ENCODE results near the gene LKAAEAR1. TPM values are rescaled to one million over a fixed set of nuclear protein-coding genes. Genes with fewer than 3 reads are reported as not detected.

LKAAEAR1 gene
- total and polyA plus RNA-seq, 2 of the 4 experiments (the other 2 are of a cell fraction) = 0.21 TPM; not detected in 1

DNA sequence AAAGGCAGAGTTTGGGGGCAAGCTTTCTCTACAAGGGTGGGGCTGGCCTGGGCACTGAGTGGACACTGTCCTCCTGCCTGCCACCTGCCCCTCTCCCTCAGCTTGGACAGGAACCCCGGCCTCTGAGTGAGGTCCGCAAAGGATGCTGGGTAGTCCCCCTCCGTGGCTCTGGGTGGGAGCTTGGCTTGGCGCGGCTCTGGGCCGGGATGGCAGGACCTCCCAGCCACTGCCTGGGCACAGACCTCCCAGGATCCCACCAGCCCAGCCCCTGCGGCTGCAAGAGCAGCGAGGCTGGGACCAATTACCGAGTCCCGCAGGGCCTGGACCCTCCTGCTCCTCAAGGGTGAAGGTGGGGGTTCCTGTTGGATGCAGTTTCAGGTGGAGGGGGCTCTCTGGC is 31.9 kb downstream of the LKAAEAR1 start:
- ATAC-seq (ENCODE audit: low read depth) (no peak), DNase-seq (no peak)
- Histone ChIP-seq H3K4me3 (ENCODE audit: insufficient read depth, low read depth, low read length) (no peak overlapping the region), H2AK9ac (replicated peaks; ENCODE audit: low read depth, low read length, poor library complexity) (no peak overlapping the region), H3K79me1 (ENCODE audit: low read depth in 1 of 2, low read length in 2 of 2) (no peaks in the 10 kb centered on the region), H3K27ac (ENCODE audit: insufficient read depth, low read length) (no peak overlapping the region), H3K4ac (ENCODE audit: low read depth, low read length) (no peak overlapping the region), H3K9me3 (ENCODE audit: control insufficient read depth, insufficient read depth, low read length) (no peaks in the 10 kb centered on the region), H2AFZ (replicated peaks; ENCODE audit: low read length, poor library complexity) (peak overlapping the region; percentile 43), H3K18ac (ENCODE audit: low read depth, low read length) (no peak overlapping the region), H4K8ac (ENCODE audit: low read depth in 2 of 2, low read length in 2 of 2) (no peak overlapping the region), H3K56ac (ENCODE audit: extremely low read depth, insufficient read depth, low read length) (no peak overlapping the region), H2BK20ac (ENCODE audit: low read depth, low read length) (no peak overlapping the region), H2AK5ac (ENCODE audit: low read depth, low read length) (no peak overlapping the region), H3K4me2 (ENCODE audit: low read depth, low read length) (no peak overlapping the region), H3K9ac (ENCODE audit: low read depth, low read length) (no peak overlapping the region), H3K4me1 (ENCODE audit: control insufficient read depth, insufficient read depth, low read length) (no peaks in the 10 kb centered on the region; the same call in 1 of the 2 replicates), H2BK15ac (ENCODE audit: low read depth, low read length) (no peak overlapping the region), H4K20me1 (ENCODE audit: insufficient read depth, low read length) (no peaks in the 10 kb centered on the region), H3K9me1 (ENCODE audit: insufficient read depth, low read length) (no peaks in the 10 kb centered on the region), H3K23ac (ENCODE audit: low read depth, low read length) (no peak overlapping the region), H3K14ac (replicated peaks; ENCODE audit: low read depth, low read length) (no peak overlapping the region), H3K27me3 (ENCODE audit: control insufficient read depth, insufficient read depth, low read length) (peaks cover 45% of the 10 kb centered on the region), H2BK5ac (ENCODE audit: low read depth, low read length, poor library complexity, severe bottlenecking) (no peak overlapping the region), H2BK120ac (ENCODE audit: low read depth, low read length) (no peak overlapping the region), H4K91ac (ENCODE audit: insufficient read depth, low read depth, low read length) (no peak overlapping the region), H4K5ac (ENCODE audit: low read depth, low read length) (no peak overlapping the region), H3K36me3 (ENCODE audit: control insufficient read depth, insufficient read depth, low read length) (no peaks in the 10 kb centered on the region)
- dilution Hi-C loops (cut with HindIII; ENCODE audit: low sequenced_read_pairs, unreplicated experiment) = no loop called here
- in situ Hi-C loops (cut with MboI; ENCODE audit: low sequenced_read_pairs) = no loop called here
- intact Hi-C loops (cut with micrococcal nuclease) = no loop called here
- POLR2A ChIA-PET (ENCODE audit: unreplicated experiment) = no interaction called here
- CTCF ChIA-PET = no interaction called here
- BruUV-seq (replicated peaks) = no TSS peak
- WGBS, 2 experiments (ENCODE audit: extremely low coverage in 2 of 2, insufficient read length in 1 of 2) = no CpG with 5 or more reads among the region's 10 CpGs
- no peak for TF ChIP-seq FOS (IDR thresholded peaks at IDR 0.05; ENCODE audit: low read depth, low read length)
- no peak for TF ChIP-seq RAD21 (IDR thresholded peaks at IDR 0.05; ENCODE audit: low read length)
- TF ChIP-seq CHD1 (IDR thresholded peaks at IDR 0.05; ENCODE audit: low read depth, low read length) = no peak
- no peak for TF ChIP-seq MXI1 (IDR thresholded peaks at IDR 0.05; ENCODE audit: borderline replicate concordance, low read depth, low read length)
- TF ChIP-seq, protein P1, sequence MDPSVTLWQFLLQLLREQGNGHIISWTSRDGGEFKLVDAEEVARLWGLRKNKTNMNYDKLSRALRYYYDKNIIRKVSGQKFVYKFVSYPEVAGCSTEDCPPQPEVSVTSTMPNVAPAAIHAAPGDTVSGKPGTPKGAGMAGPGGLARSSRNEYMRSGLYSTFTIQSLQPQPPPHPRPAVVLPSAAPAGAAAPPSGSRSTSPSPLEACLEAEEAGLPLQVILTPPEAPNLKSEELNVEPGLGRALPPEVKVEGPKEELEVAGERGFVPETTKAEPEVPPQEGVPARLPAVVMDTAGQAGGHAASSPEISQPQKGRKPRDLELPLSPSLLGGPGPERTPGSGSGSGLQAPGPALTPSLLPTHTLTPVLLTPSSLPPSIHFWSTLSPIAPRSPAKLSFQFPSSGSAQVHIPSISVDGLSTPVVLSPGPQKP (IDR thresholded peaks at IDR 0.05; ENCODE audit: borderline replicate concordance, low read depth, low read length) = no peak
- TF ChIP-seq MAFK (IDR thresholded peaks at IDR 0.05; ENCODE audit: low read depth, low read length) = no peak
- no peak for TF ChIP-seq POLR2A (IDR thresholded peaks at IDR 0.05; ENCODE audit: low read depth, low read length)
- TF ChIP-seq MAZ (IDR thresholded peaks at IDR 0.05; ENCODE audit: borderline replicate concordance, low read depth, low read length) = no peak
- TF ChIP-seq RCOR1 (IDR thresholded peaks at IDR 0.05; ENCODE audit: insufficient replicate concordance, low read length) = no peak
- TF ChIP-seq, protein P2, sequence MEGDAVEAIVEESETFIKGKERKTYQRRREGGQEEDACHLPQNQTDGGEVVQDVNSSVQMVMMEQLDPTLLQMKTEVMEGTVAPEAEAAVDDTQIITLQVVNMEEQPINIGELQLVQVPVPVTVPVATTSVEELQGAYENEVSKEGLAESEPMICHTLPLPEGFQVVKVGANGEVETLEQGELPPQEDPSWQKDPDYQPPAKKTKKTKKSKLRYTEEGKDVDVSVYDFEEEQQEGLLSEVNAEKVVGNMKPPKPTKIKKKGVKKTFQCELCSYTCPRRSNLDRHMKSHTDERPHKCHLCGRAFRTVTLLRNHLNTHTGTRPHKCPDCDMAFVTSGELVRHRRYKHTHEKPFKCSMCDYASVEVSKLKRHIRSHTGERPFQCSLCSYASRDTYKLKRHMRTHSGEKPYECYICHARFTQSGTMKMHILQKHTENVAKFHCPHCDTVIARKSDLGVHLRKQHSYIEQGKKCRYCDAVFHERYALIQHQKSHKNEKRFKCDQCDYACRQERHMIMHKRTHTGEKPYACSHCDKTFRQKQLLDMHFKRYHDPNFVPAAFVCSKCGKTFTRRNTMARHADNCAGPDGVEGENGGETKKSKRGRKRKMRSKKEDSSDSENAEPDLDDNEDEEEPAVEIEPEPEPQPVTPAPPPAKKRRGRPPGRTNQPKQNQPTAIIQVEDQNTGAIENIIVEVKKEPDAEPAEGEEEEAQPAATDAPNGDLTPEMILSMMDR (conservative IDR thresholded peaks at IDR 0.05; ENCODE audit: low read depth, low read length) = no peak
- no peak for TF ChIP-seq SMC3 (IDR thresholded peaks at IDR 0.05; ENCODE audit: low read depth, low read length)
